Right atrium auricular region (tissue), 2 donors: ENCODE results near the gene HRH3. TPM values are rescaled to one million over a fixed set of nuclear protein-coding genes. Genes with fewer than 3 reads are reported as not detected.

Experiments used
- DNase-seq: peaks from one replicate; pipeline ENCODE4 v3.0.0-alpha.2; 2019; ENCODE audit warnings: low spot score
- H3K27ac ChIP-seq, 2 donors: fragments of 200-600 bp; sonication (generic); 1 replicate in 1 of 2; 2 replicates in 1 of 2; pipeline ENCODE4 v1.5.1; 2016 to 2019
- H3K27me3 ChIP-seq, 2 donors: fragments of 200-600 bp; sonication (generic); one replicate each; pipeline versions ENCODE4 v1.5.1 to v1.6.0; 2017 to 2019
- H3K36me3 ChIP-seq: fragments of 200-600 bp; sonication (generic); one replicate; pipeline ENCODE4 v1.5.1; 2016
- H3K4me1 ChIP-seq, 2 donors: fragments of 200-600 bp; sonication (generic); one replicate each; pipeline versions ENCODE4 v1.5.1 to v1.6.0; 2017 to 2019
- H3K4me3 ChIP-seq, 2 donors: fragments of 200-600 bp; sonication (generic); 1 replicate in 1 of 2; 2 replicates in 1 of 2; pipeline ENCODE4 v1.5.1; 2017 to 2019; ENCODE audit warnings: mild to moderate bottlenecking in 1 of 2, moderate library complexity in 1 of 2
- H3K9me3 ChIP-seq, 2 donors: fragments of 200-600 bp; sonication (generic); one replicate each; pipeline ENCODE4 v1.5.1; 2019
- CTCF ChIP-seq, 2 donors: fragments of 200-600 bp; sonication (generic); IDR thresholded peaks; one replicate each; pipeline ENCODE4 v1.5.1; 2019; ENCODE audit warnings: antibody characterized with exemption in 2 of 2
- total RNA-seq, 2 donors: library from RNA; depleted of rRNA; stranded (reverse); fragments of >200 nt; gene quantifications; one replicate each; pipeline ENCODE4 v1.1.0, GENCODE V29; 2016

Gene HRH3
- total RNA-seq, 2 donors from 2014 or later: not detected

- TF ChIP-seq CTCF (IDR thresholded peaks at IDR 0.05): no peak
- DNase-seq: no peak
- no peaks in the 10 kb centered on the region for H3K27me3 ChIP-seq
- no peak overlapping the region for H3K27ac ChIP-seq
- H3K4me3 ChIP-seq: no peak overlapping the region
- H3K9me3 ChIP-seq: no peaks in the 10 kb centered on the region
- H3K36me3 ChIP-seq: no peaks in the 10 kb centered on the region
- peaks cover 0 to 32% of the 10 kb centered on the region in 2 donors for H3K4me1 ChIP-seq
Observed at GRCh38 chr20:62248890-62249560, 28.9 kb upstream of the HRH3 start.

GRCh38 chr20:62246872-62247652 is 27.0 kb upstream of the HRH3 start:
- Histone ChIP-seq H3K4me3 (no peak overlapping the region), H3K4me1 (peaks cover 0 to 45% of the 10 kb centered on the region in 2 donors), H3K27ac (peak overlapping the region; percentile 57 to 70), H3K9me3 (no peaks in the 10 kb centered on the region), H3K27me3 (no peaks in the 10 kb centered on the region), H3K36me3 (no peaks in the 10 kb centered on the region)
- no peak for DNase-seq
- TF ChIP-seq CTCF (IDR thresholded peaks at IDR 0.05): no peak

- no peak for TF ChIP-seq CTCF (IDR thresholded peaks at IDR 0.05)
- H3K4me1 ChIP-seq: peaks cover 0 to 52% of the 10 kb centered on the region in 2 donors
- no peaks in the 10 kb centered on the region for H3K9me3 ChIP-seq
- peak overlapping the region; percentile 57 to 70 for H3K27ac ChIP-seq
- no peak overlapping the region for H3K4me3 ChIP-seq
- H3K27me3 ChIP-seq: no peaks in the 10 kb centered on the region
- no peaks in the 10 kb centered on the region for H3K36me3 ChIP-seq
- no peak for DNase-seq
Observed at GRCh38 chr20:62246431-62246830, 26.4 kb upstream of the HRH3 start.

- no peaks in the 10 kb centered on the region for H3K27me3 ChIP-seq
- peak overlapping the region; percentile 57 to 70 for H3K27ac ChIP-seq
- no peaks in the 10 kb centered on the region for H3K9me3 ChIP-seq
- DNase-seq: no peak
- no peak for TF ChIP-seq CTCF (IDR thresholded peaks at IDR 0.05)
- no peak overlapping the region for H3K4me3 ChIP-seq
- peaks cover 0 to 57% of the 10 kb centered on the region in 2 donors for H3K4me1 ChIP-seq
- no peaks in the 10 kb centered on the region for H3K36me3 ChIP-seq
Observed at GRCh38 chr20:62245911-62246280, 25.8 kb upstream of the HRH3 start.

GRCh38 chr20:62244644-62245108 is 24.6 kb upstream of the HRH3 start:
- no peak for TF ChIP-seq CTCF (IDR thresholded peaks at IDR 0.05)
- Histone ChIP-seq H3K4me3 (no peak overlapping the region), H3K4me1 (peaks cover 0 to 68% of the 10 kb centered on the region in 2 donors), H3K27me3 (no peaks in the 10 kb centered on the region), H3K9me3 (no peaks in the 10 kb centered on the region), H3K27ac (peak overlapping the region; percentile 42 to 70), H3K36me3 (no peaks in the 10 kb centered on the region)
- DNase-seq: no peak
